RWPE2 (cell line): ENCODE results near the gene FAM227A.

Source experiments
- ATAC-seq: fragments of 200-7000 bp; cut with Tn5 transposase; 3 replicates; pipeline ENCODE4 v1.9.1; 2021; ENCODE audit warnings: low read depth
- DNase-seq: peaks from one replicate; pipeline ENCODE4 v3.0.0-alpha.2; 2020; ENCODE audit warnings: low spot score
- H3K27ac ChIP-seq: fragments of 450-650 bp; 2 replicates; pipeline ENCODE4 v1.5.1; 2017; ENCODE audit warnings: mild to moderate bottlenecking; ENCODE audit not compliant: poor library complexity, severe bottlenecking
- H3K27me3 ChIP-seq: fragments of 250-450 bp; sonication (Bioruptor Pico); 2 replicates; pipeline ENCODE4 v1.5.1; 2021; ENCODE audit warnings: mild to moderate bottlenecking, moderate library complexity; ENCODE audit not compliant: insufficient read depth, poor library complexity, severe bottlenecking
- H3K36me3 ChIP-seq: fragments of 250-450 bp; sonication (Bioruptor Pico); 2 replicates; pipeline ENCODE4 v1.5.1; 2020; ENCODE audit warnings: low read depth, mild to moderate bottlenecking, moderate library complexity
- H3K4me1 ChIP-seq: fragments of 250-450 bp; sonication (Bioruptor Pico); 2 replicates; pipeline ENCODE4 v1.5.1; 2021; ENCODE audit warnings: mild to moderate bottlenecking, moderate library complexity; ENCODE audit not compliant: insufficient read depth, poor library complexity, severe bottlenecking
- H3K4me3 ChIP-seq: fragments of 250-450 bp; sonication (Bioruptor Pico); 2 replicates; pipeline ENCODE4 v1.5.1; 2021; ENCODE audit warnings: mild to moderate bottlenecking, moderate library complexity; ENCODE audit not compliant: severe bottlenecking
- H3K9me3 ChIP-seq: fragments of 250-450 bp; sonication (Bioruptor Pico); 2 replicates; pipeline ENCODE4 v1.5.1; 2021; ENCODE audit warnings: mild to moderate bottlenecking, moderate library complexity; ENCODE audit not compliant: severe bottlenecking
- CTCF ChIP-seq: fragments of 450-650 bp; IDR thresholded peaks from one replicate; pipeline ENCODE4 v1.5.1; 2017; ENCODE audit warnings: mild to moderate bottlenecking, moderate library complexity; ENCODE audit not compliant: poor library complexity, severe bottlenecking

The FAM227A gene

DNA sequence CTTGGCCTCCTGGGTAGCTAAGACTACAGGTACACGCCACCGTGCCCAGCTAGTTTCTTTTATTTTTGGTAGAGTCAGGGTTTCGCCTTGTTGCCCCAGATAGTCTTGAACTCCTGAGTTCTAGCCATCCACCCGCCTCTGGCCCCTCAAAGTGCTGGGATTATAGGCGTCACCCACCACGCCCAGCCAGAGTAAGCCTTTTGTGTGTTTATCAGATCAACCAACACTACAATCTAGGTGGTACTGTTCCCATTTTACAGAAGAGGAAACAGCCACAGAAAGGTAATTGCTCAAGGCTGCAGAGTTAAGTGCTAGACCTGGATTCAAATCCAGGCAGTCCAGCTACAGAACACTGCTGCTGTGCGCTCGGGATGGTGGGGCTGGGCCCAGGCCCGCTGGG is 28.7 kb upstream of the FAM227A start:
- no peak overlapping the region for H3K27ac ChIP-seq
- no peaks in the 10 kb centered on the region for H3K9me3 ChIP-seq
- H3K27me3 ChIP-seq = no peaks in the 10 kb centered on the region
- peaks cover 7% of the 10 kb centered on the region for H3K4me1 ChIP-seq
- TF ChIP-seq CTCF = no peak
- no peak for ATAC-seq
- peaks cover 61% of the 10 kb centered on the region for H3K36me3 ChIP-seq
- DNase-seq = no peak
- no peak overlapping the region for H3K4me3 ChIP-seq

GRCh38 chr22:38681582-38682335 is 25.6 kb upstream of the FAM227A start, which contains the start of gene TOMM22:
Gene TOMM22 (plus strand): TSS chr22:38681957. CDS start chr22:38681979, 22 bp downstream.
- peak; percentile 97 for TF ChIP-seq CTCF
- Histone ChIP-seq H3K27ac (peak within 1 kb of the TSS; percentile 35), H3K9me3 (no peaks in the 10 kb centered on the region), H3K4me3 (peak within 1 kb of the TSS; percentile 55), H3K4me1 (peaks cover 7% of the 10 kb centered on the region), H3K36me3 (peaks cover 30% of the 10 kb centered on the region), H3K27me3 (no peaks in the 10 kb centered on the region)
- DNase-seq (peak; percentile 86), ATAC-seq (peak; percentile 98)

DNA sequence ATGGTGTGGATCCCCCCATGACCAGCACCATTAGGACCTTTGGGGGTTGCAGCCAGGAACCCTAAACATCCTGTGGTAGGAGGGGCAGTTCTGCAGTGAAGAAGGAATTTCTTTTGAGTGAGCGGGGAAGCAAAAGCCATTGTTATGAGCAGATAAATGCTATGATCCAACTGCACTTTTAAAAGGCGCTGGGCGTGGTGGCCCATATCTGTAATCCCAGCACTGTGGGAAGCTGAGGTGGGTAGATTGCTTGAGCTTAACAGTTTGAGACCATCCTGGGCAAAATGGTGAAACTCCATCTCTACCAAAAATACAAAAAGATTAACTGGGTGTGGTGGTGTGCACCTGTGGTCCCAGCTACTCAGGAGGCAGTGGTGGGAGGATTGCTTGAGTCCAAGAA is 19.6 kb upstream of the FAM227A start:
- Histone ChIP-seq H3K27ac (no peak overlapping the region), H3K36me3 (peaks cover 18% of the 10 kb centered on the region), H3K27me3 (no peaks in the 10 kb centered on the region), H3K4me3 (no peak overlapping the region), H3K4me1 (peaks cover 4% of the 10 kb centered on the region), H3K9me3 (no peaks in the 10 kb centered on the region)
- DNase-seq = no peak
- no peak for ATAC-seq
- TF ChIP-seq CTCF = no peak

GRCh38 chr22:38674888-38675287 is 18.7 kb upstream of the FAM227A start:
- ATAC-seq (peak; percentile 38), DNase-seq (no peak)
- no peaks in the 10 kb centered on the region for H3K27me3 ChIP-seq
- no peak overlapping the region for H3K27ac ChIP-seq
- no peak for TF ChIP-seq CTCF
- no peak overlapping the region for H3K4me3 ChIP-seq
- H3K4me1 ChIP-seq = no peaks in the 10 kb centered on the region
- no peaks in the 10 kb centered on the region for H3K9me3 ChIP-seq
- peaks cover 25% of the 10 kb centered on the region for H3K36me3 ChIP-seq
